Calu3 (cell line): ENCODE data around the gene B3GNT8. TPM values are rescaled to one million over a fixed set of nuclear protein-coding genes. Genes with fewer than 3 reads are reported as not detected.
A peak's percentile ranks its signal among the peaks of the same experiment; 100 is the strongest.
"Not testable (repeated sequence)": the region's sequence is repeated elsewhere in the genome, so short reads cannot be mapped to it uniquely, and the experiment has no call there.

ENCODE experiments used
- BruUV-seq: library from RNA; stranded (reverse); fragments of 400-500 nt; replicated peaks from 2 replicates; lab custom pipeline; 2021; lab: Mats Ljungman, UMichigan
- CTCF ChIA-PET: fragments of 300-600 bp; sonication (Branson Sonifier 250); formaldehyde crosslinking; loops from one replicate; lab custom pipeline; 2022; ENCODE audit warnings: antibody characterized with exemption; lab: Charles Lee
- DNase-seq: peaks from one replicate; pipeline ENCODE4 v3.0.0; 2022
- H3K27ac Mint-ChIP-seq: one replicate; pipeline ENCODE4 v1.8.0; 2022; ENCODE audit warnings: mixed read lengths; ENCODE audit not compliant: unreplicated experiment
- H3K27me3 Mint-ChIP-seq: one replicate; pipeline ENCODE4 v1.8.0; 2022; ENCODE audit warnings: mixed read lengths; ENCODE audit not compliant: unreplicated experiment
- H3K36me3 Mint-ChIP-seq: one replicate; pipeline ENCODE4 v1.8.0; 2022; ENCODE audit warnings: mild to moderate bottlenecking, moderate library complexity, mixed read lengths; ENCODE audit not compliant: insufficient read depth, unreplicated experiment
- H3K4me1 Mint-ChIP-seq: one replicate; pipeline ENCODE4 v1.8.0; 2022; ENCODE audit warnings: mild to moderate bottlenecking, low read depth, mixed read lengths; ENCODE audit not compliant: unreplicated experiment
- H3K4me3 Mint-ChIP-seq: one replicate; pipeline ENCODE4 v1.8.0; 2022; ENCODE audit warnings: mild to moderate bottlenecking, low read depth, moderate library complexity, mixed read lengths; ENCODE audit not compliant: unreplicated experiment
- H3K9me3 Mint-ChIP-seq: one replicate; pipeline ENCODE4 v1.8.0; 2022; ENCODE audit warnings: low read depth, mixed read lengths; ENCODE audit not compliant: unreplicated experiment
- CTCF ChIP-seq: fragments of 200-600 bp; IDR thresholded peaks from one replicate; pipeline ENCODE4 v1.8.0; 2022; ENCODE audit warnings: antibody characterized with exemption; ENCODE audit not compliant: unreplicated experiment
- intact Hi-C: fragments of 100-400 bp; cut with micrococcal nuclease; formaldehyde crosslinking; loops from one replicate; pipeline ENCODE4 v1.10.0; 2022; ENCODE audit not compliant: unreplicated experiment
- total RNA-seq: library from RNA; stranded (reverse); gene quantifications from 2 replicates; pipeline ENCODE4 v1.2.3, GENCODE V29; 2022

B3GNT8 gene
- total RNA-seq, 1 experiment from 2014 or later = 0.19 TPM

GRCh38 chr19:41439441-41440222 is 12.5 kb upstream of the B3GNT8 start, which contains the start of gene DMAC2:
Gene DMAC2, minus strand, starts transcription at chr19:41439912. Its CDS starts 13 bp downstream, at chr19:41439899.
- Mint-ChIP-seq H3K36me3 (no peaks in the 10 kb centered on the region), H3K4me3 (no peak within 1 kb of the TSS), H3K9me3 (no peaks in the 10 kb centered on the region), H3K27ac (no peak within 1 kb of the TSS), H3K27me3 (peaks cover 21% of the 10 kb centered on the region), H3K4me1 (peaks cover 13% of the 10 kb centered on the region)
- peak; percentile 34 for TF ChIP-seq CTCF
- DNase-seq = peak; percentile 97
- CTCF ChIA-PET = interaction anchor here (0.5 to 1.7 kb wide), 18 partner anchors 10 to 336 kb away, joined by 3 to 14 read pairs (median 4); partner anchors contain the start of gene B9D2
- intact Hi-C loops = loop anchor here (10.0 kb wide), 1 partner anchor 85 kb away; the partner anchor contains the start of gene TGFB1
- no TSS peak for BruUV-seq

GRCh38 chr19:41437944-41438574 is 10.9 kb upstream of the B3GNT8 start:
- H3K36me3 Mint-ChIP-seq = peaks cover 4% of the 10 kb centered on the region
- DNase-seq = no peak
- no peak for TF ChIP-seq CTCF
- H3K27me3 Mint-ChIP-seq = peaks cover 5% of the 10 kb centered on the region
- H3K4me3 Mint-ChIP-seq = no peak overlapping the region
- BruUV-seq = no TSS peak
- no peak overlapping the region for H3K27ac Mint-ChIP-seq
- H3K9me3 Mint-ChIP-seq = no peaks in the 10 kb centered on the region
- intact Hi-C loops = loop anchor here (10.0 kb wide), 1 partner anchor 83 kb away; the partner anchor contains the start of gene TGFB1
- H3K4me1 Mint-ChIP-seq = peaks cover 13% of the 10 kb centered on the region
- CTCF ChIA-PET = interaction anchor here (0.6 to 1.7 kb wide), 2 partner anchors 9 to 11 kb away, joined by 4 read pairs; no protein-coding TSS in a partner anchor

- no TSS peak for BruUV-seq
- CTCF ChIA-PET = no interaction called here
- intact Hi-C loops = loop anchor here (10.0 kb wide), 1 partner anchor 82 kb away; the partner anchor contains the start of gene TGFB1
- H3K36me3 Mint-ChIP-seq = peaks cover 13% of the 10 kb centered on the region
- DNase-seq = no peak
- no peak for TF ChIP-seq CTCF
- H3K27me3 Mint-ChIP-seq = no peaks in the 10 kb centered on the region
- H3K4me1 Mint-ChIP-seq = peaks cover 13% of the 10 kb centered on the region
- no peak overlapping the region for H3K27ac Mint-ChIP-seq
- H3K9me3 Mint-ChIP-seq = no peaks in the 10 kb centered on the region
- no peak overlapping the region for H3K4me3 Mint-ChIP-seq
Measured at GRCh38 chr19:41436674-41436951, 9.4 kb upstream of the B3GNT8 start.

- no peaks in the 10 kb centered on the region for H3K9me3 Mint-ChIP-seq
- peaks cover 13% of the 10 kb centered on the region for H3K36me3 Mint-ChIP-seq
- H3K4me3 Mint-ChIP-seq = no peak overlapping the region
- H3K4me1 Mint-ChIP-seq = peaks cover 8% of the 10 kb centered on the region
- DNase-seq = no peak
- no peak for TF ChIP-seq CTCF
- no peak overlapping the region for H3K27ac Mint-ChIP-seq
- no peaks in the 10 kb centered on the region for H3K27me3 Mint-ChIP-seq
- CTCF ChIA-PET = no interaction called here
- no TSS peak for BruUV-seq
- intact Hi-C loops = loop anchor here (10.0 kb wide), 1 partner anchor 81 kb away; the partner anchor contains the start of gene TGFB1
Measured at GRCh38 chr19:41435936-41436673, 8.9 kb upstream of the B3GNT8 start.

- not testable (repeated sequence) for BruUV-seq, DNase-seq, H3K4me3 Mint-ChIP-seq, H3K4me1 Mint-ChIP-seq, H3K27me3 Mint-ChIP-seq, H3K27ac Mint-ChIP-seq, H3K9me3 Mint-ChIP-seq
- intact Hi-C loops = loop anchor here (10.0 kb wide), 1 partner anchor 81 kb away; the partner anchor contains the start of gene TGFB1
- CTCF ChIA-PET = interaction anchor here (0.6 kb wide), 1 partner anchor 11 kb away, joined by 3 read pairs; no protein-coding TSS in a partner anchor
- H3K36me3 Mint-ChIP-seq = peaks cover 13% of the 10 kb centered on the region
Measured at GRCh38 chr19:41435376-41435775, 8.2 kb upstream of the B3GNT8 start.
